ENCODE results near the gene AP4S1. TPM values are rescaled to one million over a fixed set of nuclear protein-coding genes. Genes with fewer than 3 reads are reported as not detected.

AP4S1 gene
- total RNA-seq, 1 donor from 2014 or later, result 9.2 TPM

DNA sequence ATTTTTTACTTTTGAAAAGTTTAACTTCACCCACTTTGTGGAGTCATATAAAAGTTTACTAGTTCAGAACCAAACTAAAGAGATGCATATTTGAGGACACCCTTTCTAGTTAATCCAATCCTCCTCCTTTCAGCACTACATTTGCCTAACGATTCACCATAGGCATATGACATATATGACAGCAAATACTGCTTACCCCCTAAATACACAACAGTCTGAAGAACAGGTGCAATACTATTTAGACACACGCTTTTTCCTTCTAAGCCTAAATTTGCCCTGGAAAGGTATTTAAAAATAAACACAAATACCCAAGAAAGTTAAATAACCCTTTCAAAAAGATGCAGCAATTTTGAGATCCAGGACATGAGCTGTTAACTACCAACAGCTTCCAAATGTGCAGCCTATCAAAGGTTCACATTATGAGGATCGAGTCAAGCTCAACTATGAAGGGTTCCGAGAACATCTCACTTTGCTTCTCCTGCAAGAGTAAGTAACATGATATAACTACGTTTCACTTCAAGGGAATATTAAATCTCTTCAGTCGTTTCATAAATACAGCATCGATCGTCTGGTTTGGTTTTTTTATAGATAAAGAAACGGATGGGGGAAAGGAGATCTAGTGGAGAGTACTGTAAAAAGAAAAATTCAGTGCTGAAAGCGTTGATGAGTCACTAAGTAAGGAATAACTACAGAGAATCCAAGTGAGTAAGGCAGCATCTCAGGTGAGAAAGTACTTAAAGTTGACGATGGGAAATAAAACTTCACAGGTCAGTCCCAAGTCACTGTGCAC is 677 bp upstream of the AP4S1 start:
- Mint-ChIP-seq H3K27me3 (ENCODE audit: unreplicated experiment) (peaks cover 14% of the 10 kb centered on the region), H3K4me1 (ENCODE audit: unreplicated experiment) (peaks cover 26% of the 10 kb centered on the region), H3K4me3 (ENCODE audit: unreplicated experiment) (peak overlapping the region; percentile 94), H3K27ac (ENCODE audit: unreplicated experiment) (peak overlapping the region; percentile 70), H3K9me3 (ENCODE audit: unreplicated experiment) (no peaks in the 10 kb centered on the region), H3K36me3 (ENCODE audit: low read depth, unreplicated experiment) (peaks cover 22% of the 10 kb centered on the region)
- TF ChIP-seq CTCF (IDR thresholded peaks at IDR 0.05; ENCODE audit: unreplicated experiment), result no peak
- DNase-seq (ENCODE audit: low spot score), result no peak

GRCh38 chr14:31026077-31026449 is 614 bp downstream of the AP4S1 start, which contains the start of gene STRN3:
Gene STRN3 (minus strand): TSS chr14:31026379. CDS start chr14:31026185, 194 bp downstream.
- Mint-ChIP-seq H3K9me3 (ENCODE audit: unreplicated experiment) (no peaks in the 10 kb centered on the region), H3K4me1 (ENCODE audit: unreplicated experiment) (peaks cover 26% of the 10 kb centered on the region), H3K27me3 (ENCODE audit: unreplicated experiment) (peaks cover 14% of the 10 kb centered on the region), H3K27ac (ENCODE audit: unreplicated experiment) (peak within 1 kb of the TSS; percentile 100), H3K4me3 (ENCODE audit: unreplicated experiment) (peak within 1 kb of the TSS; percentile 98), H3K36me3 (ENCODE audit: low read depth, unreplicated experiment) (peaks cover 18% of the 10 kb centered on the region)
- no peak for DNase-seq (ENCODE audit: low spot score)
- TF ChIP-seq CTCF (IDR thresholded peaks at IDR 0.05; ENCODE audit: unreplicated experiment), result no peak

DNA sequence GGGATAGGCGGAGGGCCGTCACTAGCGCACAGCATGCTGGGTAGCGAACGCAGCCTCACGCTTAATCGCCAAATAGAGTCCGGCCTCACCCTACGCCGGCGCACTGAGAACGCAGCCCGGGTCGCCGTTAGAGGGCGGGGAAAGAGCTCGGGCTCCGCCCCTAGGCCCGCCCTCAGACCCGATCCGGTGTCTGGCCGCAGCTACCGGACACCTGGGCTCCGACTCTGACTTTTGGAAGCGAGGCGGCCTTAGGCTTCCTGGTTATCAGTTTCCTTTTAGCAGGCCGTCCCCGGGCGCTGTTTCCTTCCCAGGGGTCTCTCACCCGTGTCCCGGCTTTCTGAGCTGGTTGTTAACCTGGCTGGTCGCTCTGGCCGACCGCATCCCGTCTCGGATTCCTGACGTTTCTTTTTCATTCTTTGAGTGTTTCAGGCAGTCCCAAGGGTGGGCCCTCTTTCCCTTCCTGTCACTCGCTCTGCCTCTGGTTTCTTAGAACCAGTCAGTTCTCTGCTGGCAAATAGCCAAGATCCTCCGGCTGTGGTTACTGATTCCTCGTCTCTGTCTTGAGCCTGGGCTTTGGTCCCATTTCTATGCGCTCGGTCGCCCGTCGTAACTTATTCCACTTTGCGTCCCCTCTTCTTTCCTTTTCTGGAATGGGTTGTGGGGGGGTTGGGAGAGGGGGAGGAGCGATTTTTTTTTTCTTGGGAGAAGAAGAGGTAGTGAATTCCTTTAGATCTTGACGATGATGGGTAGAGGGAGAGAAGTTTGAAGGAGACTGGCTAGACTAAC is 1.2 kb downstream of the AP4S1 start:
- peak overlapping the region; percentile 100 for H3K27ac Mint-ChIP-seq (ENCODE audit: unreplicated experiment)
- peaks cover 25% of the 10 kb centered on the region for H3K4me1 Mint-ChIP-seq (ENCODE audit: unreplicated experiment)
- H3K27me3 Mint-ChIP-seq (ENCODE audit: unreplicated experiment), result peaks cover 14% of the 10 kb centered on the region
- no peaks in the 10 kb centered on the region for H3K9me3 Mint-ChIP-seq (ENCODE audit: unreplicated experiment)
- no peak for TF ChIP-seq CTCF (IDR thresholded peaks at IDR 0.05; ENCODE audit: unreplicated experiment)
- DNase-seq (ENCODE audit: low spot score), result peak; percentile 97
- peaks cover 12% of the 10 kb centered on the region for H3K36me3 Mint-ChIP-seq (ENCODE audit: low read depth, unreplicated experiment)
- H3K4me3 Mint-ChIP-seq (ENCODE audit: unreplicated experiment), result peak overlapping the region; percentile 98

DNA sequence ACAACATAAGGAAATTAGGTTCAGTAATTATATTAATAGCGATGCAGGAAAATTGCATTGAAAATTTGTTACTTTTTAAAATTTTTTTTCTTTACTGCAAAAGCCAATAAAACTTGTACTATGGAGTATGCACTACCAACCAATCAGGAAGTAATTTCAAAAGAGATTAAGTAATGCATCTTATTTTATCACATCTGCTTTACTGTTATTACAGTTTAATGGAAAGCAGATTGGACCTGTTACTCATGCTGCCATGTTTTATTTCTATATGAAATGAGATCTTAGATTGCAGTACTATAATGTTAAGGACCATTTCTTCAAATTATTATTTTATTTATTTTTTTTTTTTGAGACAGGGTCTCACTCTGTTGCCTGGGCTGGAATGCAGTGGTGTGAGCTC is 2.4 kb downstream of the AP4S1 start:
- H3K27me3 Mint-ChIP-seq (ENCODE audit: unreplicated experiment), result peaks cover 14% of the 10 kb centered on the region

More for the DNA sequence above, 2.4 kb downstream of the AP4S1 start:
- peaks cover 25% of the 10 kb centered on the region for H3K4me1 Mint-ChIP-seq (ENCODE audit: unreplicated experiment)
- TF ChIP-seq CTCF (IDR thresholded peaks at IDR 0.05; ENCODE audit: unreplicated experiment), result no peak
- DNase-seq (ENCODE audit: low spot score), result no peak
- no peaks in the 10 kb centered on the region for H3K9me3 Mint-ChIP-seq (ENCODE audit: unreplicated experiment)
- H3K27ac Mint-ChIP-seq (ENCODE audit: unreplicated experiment), result no peak overlapping the region
- peaks cover 11% of the 10 kb centered on the region for H3K36me3 Mint-ChIP-seq (ENCODE audit: low read depth, unreplicated experiment)
- H3K4me3 Mint-ChIP-seq (ENCODE audit: unreplicated experiment), result no peak overlapping the region

Data from endothelial cell (in vitro differentiated cells).